GM12873 (cell line): ENCODE measurements around the gene SARS1.

Source experiments
- CTCF ChIP-seq: IDR thresholded peaks from 2 replicates; pipeline ENCODE4 v1.5.1; 2012; ENCODE audit warnings: low read depth, mild to moderate bottlenecking, moderate library complexity, low read length, control low read depth; ENCODE audit not compliant: insufficient read depth; ENCODE audit errors: missing control alignments

Gene SARS1

GRCh38 chr1:109268431-109269211 is 54.9 kb downstream of the SARS1 start:
- TF ChIP-seq CTCF = no peak

GRCh38 chr1:109269212-109269980 is 55.7 kb downstream of the SARS1 start:
- TF ChIP-seq CTCF = no peak

- TF ChIP-seq CTCF = no peak
Measured at GRCh38 chr1:109269981-109270622, 56.4 kb downstream of the SARS1 start.

GRCh38 chr1:109270623-109271317 is 57.1 kb downstream of the SARS1 start:
- TF ChIP-seq CTCF = no peak

- no peak for TF ChIP-seq CTCF
Measured at GRCh38 chr1:109271458-109271857, 57.7 kb downstream of the SARS1 start.

DNA sequence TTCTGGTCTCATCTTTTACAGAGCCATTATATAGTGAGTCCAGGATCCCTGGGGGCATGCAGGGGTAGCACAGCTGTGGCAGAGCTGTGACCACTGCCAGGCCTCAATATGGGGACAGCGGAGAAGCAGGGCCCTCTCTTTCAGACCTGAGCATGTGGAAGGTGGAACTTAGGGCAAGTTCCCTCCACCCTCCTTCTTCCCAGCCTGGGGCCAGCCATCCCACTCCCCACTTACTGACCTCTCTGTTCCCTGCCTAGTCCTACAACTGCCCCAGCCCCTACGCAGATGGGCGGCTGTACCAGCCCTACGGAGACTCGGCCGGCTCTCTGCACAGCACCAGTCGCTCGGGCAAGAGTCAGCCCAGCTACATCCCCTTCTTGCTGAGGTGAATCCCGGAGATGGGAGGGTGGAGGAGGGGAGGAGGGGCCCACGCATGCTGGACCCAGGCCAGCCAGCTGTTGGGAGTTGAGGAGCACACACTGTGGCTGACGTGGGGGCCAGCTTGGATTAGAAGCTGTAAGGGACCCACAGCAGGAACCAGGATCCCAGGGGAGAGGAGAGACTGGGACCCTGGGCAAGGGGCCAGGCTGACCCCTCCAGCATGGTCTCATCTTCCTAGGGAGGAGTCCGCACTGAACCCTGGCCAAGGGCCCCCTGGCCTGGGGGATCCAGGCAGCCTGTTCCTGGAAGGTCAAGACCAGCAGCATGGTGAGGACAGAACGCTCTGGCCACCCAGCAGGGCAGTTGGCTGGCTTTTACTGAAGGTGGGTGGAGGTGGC is 58.5 kb downstream of the SARS1 start:
- TF ChIP-seq CTCF = no peak
